Astrocyte of the spinal cord (primary cell): ENCODE results near the gene TNK2.
"Not testable (repeated sequence)": the region's sequence is repeated elsewhere in the genome, so short reads cannot be mapped to it uniquely, and the experiment has no call there.

ENCODE experiments used
- DNase-seq: peaks from one replicate; pipeline ENCODE4 v3.0.0; 2011; ENCODE audit warnings: low read depth, low spot score
- H3K4me3 ChIP-seq: 2 replicates; pipeline ENCODE4 v1.5.1; 2011; ENCODE audit warnings: low read depth, mild to moderate bottlenecking, low read length, moderate library complexity
- CTCF ChIP-seq: IDR thresholded peaks from 2 replicates; pipeline ENCODE4 v1.5.1; 2012; ENCODE audit warnings: low read depth, mild to moderate bottlenecking, low read length, inconsistent platforms
- in situ Hi-C: cut with HindIII; loops from 2 replicates; pipeline ENCODE4 v1.10.0; 2017; ENCODE audit warnings: low sequenced_read_pairs

The TNK2 gene

DNA sequence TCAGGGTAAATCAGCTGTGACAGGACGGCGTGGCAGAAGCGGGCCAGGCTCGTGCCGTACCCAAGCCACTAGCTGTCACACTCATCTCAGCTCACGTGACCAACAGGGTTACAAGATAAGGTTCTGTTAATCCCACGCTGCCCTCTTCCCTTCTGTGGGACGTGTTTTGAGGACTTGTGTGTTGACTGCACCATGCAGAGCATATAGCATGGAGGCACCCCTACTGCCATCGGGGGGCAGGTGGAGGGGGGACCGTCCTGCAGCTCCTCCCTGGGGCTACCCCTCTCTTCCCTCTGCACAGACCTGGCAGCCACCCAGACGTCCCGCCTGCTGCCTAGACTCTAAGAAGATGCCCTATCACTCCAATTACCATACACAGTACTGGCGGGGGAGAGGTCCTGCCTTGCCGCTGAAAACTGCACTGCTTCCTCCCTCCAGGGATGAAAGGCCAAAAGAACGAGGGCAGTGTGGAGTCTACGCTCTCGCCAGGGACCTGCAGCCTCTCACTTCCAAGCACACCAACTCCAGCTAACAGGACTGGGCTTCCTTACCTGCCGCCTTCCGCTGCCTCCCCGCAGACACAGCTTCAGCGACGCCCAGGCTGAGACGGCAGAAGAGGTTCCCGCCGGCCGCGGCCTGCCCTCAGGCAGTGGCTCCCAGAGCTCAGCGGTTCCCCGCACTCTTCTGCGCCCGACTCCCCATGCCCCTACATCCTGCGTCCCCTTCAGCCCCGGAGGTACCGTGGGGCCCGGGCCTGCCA, at the start of gene TNK2:
TSS of gene TNK2 (minus strand) at position 618 of the 760 bp plus-strand sequence. CDS start 19,963 bp downstream, outside the sequence.
- no peak for TF ChIP-seq CTCF
- H3K4me3 ChIP-seq = peak within 1 kb of the TSS; percentile 50
- DNase-seq = no peak
- in situ Hi-C loops = no loop called here

DNA sequence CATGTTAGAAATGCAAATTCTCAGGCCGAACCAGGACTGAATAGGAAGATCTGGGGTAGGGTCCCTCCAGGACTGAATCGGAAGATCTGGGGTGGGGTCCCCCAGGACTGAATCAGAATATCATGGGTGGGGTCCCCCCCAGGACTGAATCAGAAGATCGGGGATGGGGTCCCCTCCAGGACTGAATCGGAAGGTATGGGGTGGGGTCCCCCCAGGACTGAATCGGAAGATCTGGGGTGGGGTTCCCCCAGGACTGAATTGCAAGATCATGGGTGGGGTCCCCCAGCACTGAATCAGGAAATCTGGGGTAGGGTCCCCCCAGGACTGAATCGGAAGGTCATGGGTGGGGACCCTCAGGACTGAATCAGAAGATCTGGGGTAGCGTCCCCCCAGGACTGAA, 48.2 kb upstream of the TNK2 start:
- DNase-seq = no peak
- in situ Hi-C loops = no loop called here
- no peak overlapping the region for H3K4me3 ChIP-seq
- TF ChIP-seq CTCF = no peak

GRCh38 chr3:195955416-195955841, 47.1 kb upstream of the TNK2 start:
- in situ Hi-C loops, DNase-seq, H3K4me3 ChIP-seq: not testable (repeated sequence)

- H3K4me3 ChIP-seq = peak overlapping the region; percentile 39
- in situ Hi-C loops, DNase-seq: not testable (repeated sequence)
These were observed 46.4 kb upstream of the TNK2 start for GRCh38 chr3:195954752-195955119.

GRCh38 chr3:195954052-195954751, 45.9 kb upstream of the TNK2 start:
- H3K4me3 ChIP-seq = peak overlapping the region; percentile 39
- DNase-seq = peak; percentile 45

DNA sequence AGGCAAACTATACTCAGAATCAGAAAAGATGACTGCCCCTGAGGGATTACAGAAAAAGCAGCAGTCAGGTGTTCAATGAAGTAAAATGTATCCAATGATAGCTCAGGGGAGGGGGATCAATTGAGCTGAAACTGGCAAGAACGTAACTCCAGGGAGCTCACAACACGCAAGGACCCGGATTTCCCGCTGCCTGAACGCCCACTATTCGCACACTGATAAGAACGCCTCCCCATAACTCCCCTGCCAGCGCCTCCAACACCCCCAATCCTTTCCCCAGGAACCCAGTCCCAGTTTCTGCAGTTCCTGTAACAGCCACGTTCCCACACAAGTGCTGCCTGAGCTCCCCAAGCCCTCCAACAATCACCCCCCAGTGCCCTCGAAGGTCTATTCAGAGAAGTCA, 44.2 kb upstream of the TNK2 start:
- DNase-seq, H3K4me3 ChIP-seq, in situ Hi-C loops: not testable (repeated sequence)

More at GRCh38 chr3:195954052-195954751, 45.9 kb upstream of the TNK2 start:
- in situ Hi-C loops = not testable (repeated sequence)

- in situ Hi-C loops, H3K4me3 ChIP-seq, DNase-seq: not testable (repeated sequence)
These were observed 43.3 kb upstream of the TNK2 start for GRCh38 chr3:195951443-195952177.

- H3K4me3 ChIP-seq, DNase-seq, in situ Hi-C loops: not testable (repeated sequence)
These were observed 42.4 kb upstream of the TNK2 start for GRCh38 chr3:195950731-195951130.

GRCh38 chr3:195950164-195950563, 41.8 kb upstream of the TNK2 start:
- in situ Hi-C loops, DNase-seq, H3K4me3 ChIP-seq: not testable (repeated sequence)

GRCh38 chr3:195946910-195947699, 38.8 kb upstream of the TNK2 start:
- in situ Hi-C loops, H3K4me3 ChIP-seq, DNase-seq: not testable (repeated sequence)

DNA sequence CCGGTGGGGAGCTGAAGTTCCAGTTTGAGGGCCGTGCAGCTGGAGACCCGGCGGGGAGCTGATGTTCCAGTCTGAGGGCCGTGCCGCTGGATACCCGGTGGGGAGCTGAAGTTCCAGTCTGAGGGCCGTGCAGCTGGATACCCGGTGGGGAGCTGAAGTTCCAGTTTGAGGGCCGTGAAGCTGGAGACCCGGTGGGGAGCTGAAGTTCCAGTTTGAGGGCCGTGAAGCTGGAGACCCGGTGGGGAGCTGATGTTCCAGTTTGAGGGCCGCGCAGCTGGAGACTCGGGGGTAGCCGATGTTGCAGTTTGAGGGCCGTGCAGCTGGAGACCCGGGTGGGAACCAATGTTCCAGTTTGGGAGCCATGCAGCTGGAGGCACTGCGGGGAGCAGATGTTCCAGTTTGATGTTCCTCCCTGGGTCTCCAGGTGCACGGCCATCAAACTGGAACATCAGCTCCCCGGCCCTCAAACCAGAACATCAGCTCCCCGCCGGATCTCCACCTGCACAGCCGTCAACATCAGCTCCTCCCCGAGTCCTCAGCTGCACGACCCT, 33.0 kb upstream of the TNK2 start:
- in situ Hi-C loops, H3K4me3 ChIP-seq, DNase-seq: not testable (repeated sequence)

DNA sequence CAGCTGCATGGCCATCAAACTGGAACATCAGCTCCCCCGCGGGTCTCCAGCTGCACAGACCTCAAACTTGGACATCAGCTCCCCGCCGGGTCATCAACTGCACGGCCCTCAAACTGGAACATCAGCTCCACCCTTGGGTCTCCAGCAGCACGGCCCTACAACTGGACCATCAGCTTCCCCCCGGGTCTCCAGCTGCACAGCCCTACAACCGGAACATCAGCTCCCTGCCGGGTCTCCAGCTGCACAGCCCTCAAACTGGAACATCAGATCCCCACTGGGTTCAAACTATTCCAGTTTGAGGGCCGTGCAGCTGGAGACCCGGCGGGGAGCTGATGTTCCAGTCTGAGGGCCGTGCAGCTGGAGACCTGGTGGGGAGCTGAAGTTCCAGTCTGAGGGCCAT, 32.5 kb upstream of the TNK2 start:
- in situ Hi-C loops = not testable (repeated sequence)

DNA sequence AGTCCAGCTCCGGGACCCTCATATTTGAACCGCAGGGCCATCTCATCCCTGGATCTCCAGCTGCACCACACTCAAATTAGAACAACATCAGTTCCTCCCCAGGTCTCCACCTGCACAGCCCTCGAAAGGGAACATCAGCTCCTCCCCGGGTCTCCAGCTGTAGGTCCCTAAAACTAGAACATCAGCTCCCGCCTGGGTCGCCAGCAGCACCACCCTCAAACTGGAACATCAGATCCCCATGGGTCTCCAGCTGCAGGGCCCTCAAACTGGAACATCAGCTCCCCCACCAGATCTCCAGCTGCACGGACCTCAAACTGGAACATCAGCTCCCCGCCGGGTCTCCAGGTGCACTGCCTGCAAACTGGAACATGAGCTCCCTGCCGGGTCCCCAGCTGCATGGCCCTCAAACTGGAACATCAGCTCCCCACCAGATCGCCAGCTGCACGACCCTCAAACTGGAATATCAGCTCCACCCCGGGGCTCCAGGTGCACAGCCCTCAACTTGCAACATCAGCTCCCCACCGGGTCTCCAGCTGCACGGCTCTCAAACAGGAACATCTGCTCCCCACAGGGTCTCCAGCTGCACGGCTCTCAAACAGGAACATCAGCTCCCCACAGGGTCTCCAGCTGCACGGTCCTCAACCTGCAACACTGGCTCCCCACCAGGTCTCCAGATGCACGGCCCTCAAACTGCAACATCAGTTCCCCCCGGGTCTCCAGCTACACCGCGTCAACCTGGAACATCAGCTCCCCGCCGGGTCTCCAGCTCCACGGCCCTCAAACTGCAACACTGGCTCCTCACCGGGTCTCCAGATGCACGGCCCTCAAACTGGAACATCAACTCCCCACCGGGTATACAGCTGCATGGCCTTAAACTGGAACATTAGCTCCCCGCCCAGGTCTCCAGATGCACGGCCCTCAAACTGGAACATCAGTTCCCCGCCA, 31.4 kb upstream of the TNK2 start:
- H3K4me3 ChIP-seq, DNase-seq, in situ Hi-C loops: not testable (repeated sequence)

More for the DNA sequence above, 32.5 kb upstream of the TNK2 start:
- H3K4me3 ChIP-seq, DNase-seq: not testable (repeated sequence)
